Lung (tissue), 12 donors: ENCODE measurements around the gene SND1. TPM values are rescaled to one million over a fixed set of nuclear protein-coding genes. Genes with fewer than 3 reads are reported as not detected.

Source experiments
- ATAC-seq: fragments of 200-7000 bp; cut with Tn5 transposase; one replicate; pipeline ENCODE4 v1.9.1; 2020; ENCODE audit warnings: moderate number of reproducible peaks; ENCODE audit not compliant: insufficient read depth, low FRiP score
- DNase-seq, 3 donors: peaks; one replicate each; pipeline ENCODE4 v3.0.0-alpha.2; 2013 to 2017
- H3K27ac ChIP-seq, 2 donors: one replicate each; pipeline ENCODE4 v1.5.1; 2013; ENCODE audit warnings: mild to moderate bottlenecking in 2 of 2, moderate library complexity in 2 of 2, control low read depth in 1 of 2, inconsistent platforms in 1 of 2, low read depth in 1 of 2, low read length in 1 of 2
- H3K27me3 ChIP-seq, 3 donors: one replicate each; pipeline ENCODE4 v1.5.1; 2013; ENCODE audit warnings: low read length in 2 of 3; ENCODE audit not compliant: control insufficient read depth in 3 of 3, insufficient read depth in 3 of 3
- H3K36me3 ChIP-seq, 4 donors: one replicate each; pipeline ENCODE4 v1.5.1; 2013; ENCODE audit warnings: low read length in 4 of 4, mild to moderate bottlenecking in 1 of 4, moderate library complexity in 1 of 4; ENCODE audit not compliant: control insufficient read depth in 4 of 4, insufficient read depth in 4 of 4
- H3K4me1 ChIP-seq, 5 donors: one replicate each; pipeline ENCODE4 v1.5.1; 2013; ENCODE audit warnings: low read length in 5 of 5, mild to moderate bottlenecking in 2 of 5, moderate library complexity in 1 of 5; ENCODE audit not compliant: control insufficient read depth in 5 of 5, insufficient read depth in 5 of 5
- H3K4me3 ChIP-seq: one replicate; pipeline ENCODE4 v1.5.1; 2013; ENCODE audit warnings: mild to moderate bottlenecking, control low read depth, moderate library complexity
- H3K9ac ChIP-seq, 2 donors: one replicate each; pipeline ENCODE4 v1.5.1; 2013; ENCODE audit warnings: low read length in 2 of 2, control low read depth in 1 of 2; ENCODE audit not compliant: insufficient read depth in 1 of 2
- H3K9me3 ChIP-seq, 4 donors: one replicate each; pipeline ENCODE4 v1.5.1; 2013; ENCODE audit warnings: low read length in 3 of 4, mild to moderate bottlenecking in 1 of 4, moderate library complexity in 1 of 4; ENCODE audit not compliant: control insufficient read depth in 4 of 4, insufficient read depth in 3 of 4
- CTCF ChIP-seq: IDR thresholded peaks from 2 replicates; pipeline ENCODE4 v1.5.1; 2012; ENCODE audit warnings: mild to moderate bottlenecking; ENCODE audit errors: control extremely low read depth, extremely low read depth
- WGBS, 2 donors: extraction: QIAGEN DNeasy Blood & Tissue Kit; methylation state at CpG; one replicate each; pipeline ENCODE4 v1.1.7; 2013; 5-methylcytosine and 5-hydroxymethylcytosine counted together
- polyA plus RNA-seq, 2 donors: library from polyadenylated mRNA; stranded (reverse); fragments of 200-250 nt; gene quantifications; one replicate each; pipeline ENCODE4 v1.2.1, GENCODE V29; 2013
- total RNA-seq, 2 donors: library from RNA; depleted of rRNA in 1 of 2; stranded (reverse); fragments of >200 nt in 1 of 2; gene quantifications; one replicate each; pipeline ENCODE4 v1.2.1, GENCODE V29; 2014 to 2021
- donor health status: control.
- donor health status: control.
- donor health status: Bipolar disorder and iron deficiency.
- donor health status: healthy.
- donor health status: DM: yes; HTN: yes; CAD: no.

Gene SND1
- total and polyA plus RNA-seq, 4 donors: 94.5 to 210 (median 137) TPM

GRCh38 chr7:127896659-127897058 is 244.7 kb downstream of the SND1 start:
- Histone ChIP-seq H3K36me3 (no peaks in the 10 kb centered on the region), H3K9ac (no peak overlapping the region), H3K4me3 (no peak overlapping the region), H3K27me3 (no peaks in the 10 kb centered on the region), H3K9me3 (no peaks in the 10 kb centered on the region), H3K4me1 (peaks cover 5 to 51% (median 25%) of the 10 kb centered on the region in 5 donors), H3K27ac (no peak overlapping the region)
- ATAC-seq (no peak), DNase-seq (no peak)
- WGBS, 2 donors: 83 to 89% methylated on average over 5 of the region's 5 CpGs
- no peak for TF ChIP-seq CTCF

GRCh38 chr7:127897704-127898454 is 245.9 kb downstream of the SND1 start:
- no peak for DNase-seq
- no peaks in the 10 kb centered on the region for H3K27me3 ChIP-seq
- H3K9ac ChIP-seq: no peak overlapping the region
- H3K27ac ChIP-seq: no peak overlapping the region
- H3K4me3 ChIP-seq: no peak overlapping the region
- peaks cover 6 to 48% (median 20%) of the 10 kb centered on the region in 5 donors for H3K4me1 ChIP-seq
- ATAC-seq: no peak
- TF ChIP-seq CTCF: no peak
- no peaks in the 10 kb centered on the region for H3K36me3 ChIP-seq
- 78 to 82% methylated on average over 4 of the region's 4 CpGs for WGBS, 2 donors
- no peaks in the 10 kb centered on the region for H3K9me3 ChIP-seq

- H3K36me3 ChIP-seq: no peaks in the 10 kb centered on the region
- peaks cover 3 to 33% (median 12%) of the 10 kb centered on the region in 5 donors for H3K4me1 ChIP-seq
- no peaks in the 10 kb centered on the region for H3K27me3 ChIP-seq
- H3K4me3 ChIP-seq: no peak overlapping the region
- DNase-seq: no peak
- H3K9me3 ChIP-seq: no peaks in the 10 kb centered on the region
- no peak overlapping the region for H3K27ac ChIP-seq
- no peak overlapping the region for H3K9ac ChIP-seq
- no peak for TF ChIP-seq CTCF
- 87 to 94% methylated on average over 2 of the region's 2 CpGs for WGBS, 2 donors
- no peak for ATAC-seq
Observed at GRCh38 chr7:127899411-127899810, 247.4 kb downstream of the SND1 start.
